Bronchial epithelial cell (primary cell): ENCODE results near the gene BCAP31. TPM values are rescaled to one million over a fixed set of nuclear protein-coding genes. Genes with fewer than 3 reads are reported as not detected.

ENCODE experiments used
- DNase-seq: peaks from one replicate; pipeline ENCODE4 v3.0.0-alpha.2; 2010; ENCODE audit warnings: low read depth
- FAIRE-seq: peaks from 2 replicates; lab custom pipeline; 2011; peaks lifted over from hg19 to GRCh38; lab: Jason Lieb, UNC
- H3K27me3 ChIP-seq: 2 replicates; pipeline ENCODE4 v1.5.1; 2011; ENCODE audit warnings: low read length; ENCODE audit not compliant: control insufficient read depth, insufficient read depth
- H3K36me3 ChIP-seq: 2 replicates; pipeline ENCODE4 v1.5.1; 2011; ENCODE audit warnings: low read length; ENCODE audit not compliant: control insufficient read depth, insufficient read depth
- H3K4me3 ChIP-seq: 2 replicates; pipeline ENCODE4 v1.5.1; 2011; ENCODE audit warnings: mild to moderate bottlenecking, low read depth, low read length, control low read depth
- CTCF ChIP-seq: IDR thresholded peaks from 2 replicates; pipeline ENCODE4 v1.5.1; 2011; ENCODE audit warnings: mild to moderate bottlenecking, moderate library complexity, low read length, control low read depth, inconsistent platforms; ENCODE audit not compliant: insufficient read depth, severe bottlenecking
- total RNA-seq: library from RNA; depleted of rRNA; stranded (reverse); fragments of >200 nt; gene quantifications from 2 replicates; pipeline ENCODE4 v1.2.1, GENCODE V29; 2014

The BCAP31 gene
- total RNA-seq, 1 donor from 2014 or later = 300 TPM

GRCh38 chrX:153728951-153729631, 4.9 kb upstream of the BCAP31 start:
- no peak for TF ChIP-seq CTCF
- Histone ChIP-seq H3K27me3 (no peaks in the 10 kb centered on the region), H3K36me3 (no peaks in the 10 kb centered on the region), H3K4me3 (no peak overlapping the region)
- FAIRE-seq (no peak), DNase-seq (no peak)

GRCh38 chrX:153728095-153728494, 3.9 kb upstream of the BCAP31 start:
- no peak for TF ChIP-seq CTCF
- no peaks in the 10 kb centered on the region for H3K27me3 ChIP-seq
- H3K36me3 ChIP-seq = no peaks in the 10 kb centered on the region
- DNase-seq (no peak), FAIRE-seq (no peak)
- no peak overlapping the region for H3K4me3 ChIP-seq

- FAIRE-seq (no peak), DNase-seq (no peak)
- Histone ChIP-seq H3K27me3 (no peaks in the 10 kb centered on the region), H3K4me3 (no peak overlapping the region), H3K36me3 (no peaks in the 10 kb centered on the region)
- TF ChIP-seq CTCF = no peak
Measured at GRCh38 chrX:153727123-153727931, 3.1 kb upstream of the BCAP31 start.

GRCh38 chrX:153726286-153727122, 2.3 kb upstream of the BCAP31 start:
- no peak for TF ChIP-seq CTCF
- FAIRE-seq = no peak
- Histone ChIP-seq H3K4me3 (no peak overlapping the region), H3K27me3 (no peaks in the 10 kb centered on the region), H3K36me3 (no peaks in the 10 kb centered on the region)
- no peak for DNase-seq

- TF ChIP-seq CTCF = no peak
- no peak for DNase-seq
- H3K4me3 ChIP-seq = no peak overlapping the region
Measured at GRCh38 chrX:153725832-153726285, 1.7 kb upstream of the BCAP31 start.

More at GRCh38 chrX:153725832-153726285, 1.7 kb upstream of the BCAP31 start:
- no peak for FAIRE-seq
- no peaks in the 10 kb centered on the region for H3K27me3 ChIP-seq
- peaks cover under 1% of the 10 kb centered on the region for H3K36me3 ChIP-seq
